Fibroblast of villous mesenchyme (primary cell): Measurements from ENCODE around the gene HIVEP3. TPM values are rescaled to one million over a fixed set of nuclear protein-coding genes. Genes with fewer than 3 reads are reported as not detected.
A peak's percentile ranks its signal among the peaks of the same experiment; 100 is the strongest.

Experiments used
- DNase-seq: peaks from one replicate; pipeline ENCODE4 v3.0.0-alpha.2; 2010; ENCODE audit warnings: low read depth
- H3K4me3 ChIP-seq: 2 replicates; pipeline ENCODE4 v1.5.1; 2011; ENCODE audit warnings: low read depth, mild to moderate bottlenecking, low read length
- CTCF ChIP-seq: IDR thresholded peaks from 2 replicates; pipeline ENCODE4 v1.5.1; 2012; ENCODE audit warnings: low read depth, mild to moderate bottlenecking, low read length; ENCODE audit not compliant: insufficient read depth
- total RNA-seq: library from RNA; depleted of rRNA; stranded (reverse); fragments of >200 nt; gene quantifications from 2 replicates; pipeline ENCODE4 v1.2.3, GENCODE V29; 2012

The HIVEP3 gene
- total RNA-seq, 1 donor: 0.86 TPM

DNA sequence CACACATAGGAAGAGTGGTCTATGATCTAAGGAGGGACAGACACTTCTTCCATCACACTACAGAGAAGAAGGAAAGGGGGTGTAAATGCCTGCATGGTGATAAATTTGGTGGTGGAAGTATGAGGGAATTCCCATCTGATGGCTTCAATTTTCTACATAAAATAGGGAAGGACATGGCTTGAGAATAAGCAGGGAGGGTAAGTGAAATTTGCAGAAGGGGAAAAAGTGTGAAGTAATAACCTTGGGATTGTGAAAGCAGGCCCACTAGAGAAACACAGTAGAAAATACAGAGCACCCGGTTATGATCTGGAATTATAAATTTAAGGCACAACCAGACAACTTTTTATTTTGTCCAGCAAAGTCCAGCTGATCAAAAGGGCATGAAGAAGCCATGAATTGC is 22.7 kb upstream of the HIVEP3 start:
- DNase-seq: no peak
- H3K4me3 ChIP-seq: no peak overlapping the region
- TF ChIP-seq CTCF: no peak

DNA sequence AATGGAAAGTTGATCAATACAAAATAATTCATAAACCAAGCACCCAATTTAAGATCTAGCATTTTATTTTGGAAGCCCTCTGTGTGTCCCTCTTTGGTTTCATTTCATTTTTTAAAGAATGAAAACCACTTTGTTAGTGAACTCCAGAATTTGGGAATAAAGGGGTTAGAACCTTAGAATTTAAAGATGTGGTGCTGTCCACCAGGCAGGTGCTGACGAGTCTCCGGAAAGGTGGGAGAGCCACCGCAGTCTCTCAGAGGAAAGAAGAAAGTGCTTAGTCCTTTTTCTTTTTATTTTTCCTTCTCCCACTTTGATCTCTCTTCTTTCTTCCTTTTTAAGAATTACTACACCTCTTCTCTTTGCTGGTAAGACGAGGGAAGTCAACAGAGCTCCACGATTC is 20.5 kb upstream of the HIVEP3 start:
- TF ChIP-seq CTCF: no peak
- H3K4me3 ChIP-seq: no peak overlapping the region
- DNase-seq: no peak

GRCh38 chr1:41936107-41936506 is 17.4 kb upstream of the HIVEP3 start:
- TF ChIP-seq CTCF: no peak
- DNase-seq: peak; percentile 12
- no peak overlapping the region for H3K4me3 ChIP-seq

GRCh38 chr1:41935226-41935625 is 16.5 kb upstream of the HIVEP3 start:
- peak; percentile 42 for DNase-seq
- no peak for TF ChIP-seq CTCF
- H3K4me3 ChIP-seq: no peak overlapping the region

DNA sequence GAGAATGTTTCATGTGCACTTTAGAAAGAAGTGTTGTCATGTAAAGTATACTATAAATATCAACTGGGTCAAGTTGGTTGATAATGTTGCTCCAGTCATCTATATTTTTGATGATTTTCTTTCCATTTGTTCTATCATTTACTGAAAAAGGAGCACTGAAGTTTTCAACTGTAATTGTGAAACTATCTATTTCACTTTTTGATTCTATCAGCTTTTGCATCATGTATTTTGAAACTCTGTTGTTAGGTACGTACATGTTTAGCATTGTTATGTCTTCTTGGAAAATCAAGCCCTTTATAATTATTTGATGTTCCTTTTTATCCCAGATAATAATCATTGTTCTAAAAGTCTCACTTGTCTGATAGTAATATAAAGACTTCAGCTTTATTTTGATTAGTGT is 14.4 kb upstream of the HIVEP3 start:
- H3K4me3 ChIP-seq: no peak overlapping the region
- TF ChIP-seq CTCF: no peak
- DNase-seq: no peak

DNA sequence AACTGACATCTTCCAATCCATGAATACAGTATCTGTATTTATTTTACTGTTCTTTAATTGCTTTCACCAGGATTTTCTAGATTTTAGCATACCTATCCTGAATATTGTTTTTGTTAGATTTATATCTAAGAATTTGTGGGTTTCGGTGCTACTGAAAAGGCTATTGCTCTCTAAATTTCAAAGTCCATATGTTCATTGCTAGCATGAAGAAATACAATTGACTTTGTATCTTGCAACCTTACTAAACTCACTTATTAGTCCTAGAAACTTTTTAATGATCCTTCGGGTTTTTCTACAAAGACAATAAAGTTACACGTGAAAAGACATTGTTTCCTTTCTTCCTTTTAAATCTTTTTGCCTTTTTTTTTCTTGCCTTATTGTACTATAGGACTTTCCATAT is 12.9 kb upstream of the HIVEP3 start:
- no peak overlapping the region for H3K4me3 ChIP-seq
- no peak for DNase-seq
- TF ChIP-seq CTCF: no peak

GRCh38 chr1:41927118-41927517 is 8.4 kb upstream of the HIVEP3 start:
- no peak for TF ChIP-seq CTCF
- no peak overlapping the region for H3K4me3 ChIP-seq
- no peak for DNase-seq
